Stimulated activated CD4-positive, alpha-beta T cell treated with anti-CD3 and anti-CD28 coated beads, TNF-alpha, amount 100 ng/mL, for 1 hour (primary cell): ENCODE data around the gene SEPTIN12.
"Not testable (repeated sequence)": the region's sequence is repeated elsewhere in the genome, so short reads cannot be mapped to it uniquely, and the experiment has no call there.

Experiments used
- DNase-seq, 3 donors: peaks; one replicate each; pipeline ENCODE4 v3.0.0-alpha.2; 2020; ENCODE audit warnings: low read depth in 3 of 3, low spot score in 1 of 3

SEPTIN12 gene

DNA sequence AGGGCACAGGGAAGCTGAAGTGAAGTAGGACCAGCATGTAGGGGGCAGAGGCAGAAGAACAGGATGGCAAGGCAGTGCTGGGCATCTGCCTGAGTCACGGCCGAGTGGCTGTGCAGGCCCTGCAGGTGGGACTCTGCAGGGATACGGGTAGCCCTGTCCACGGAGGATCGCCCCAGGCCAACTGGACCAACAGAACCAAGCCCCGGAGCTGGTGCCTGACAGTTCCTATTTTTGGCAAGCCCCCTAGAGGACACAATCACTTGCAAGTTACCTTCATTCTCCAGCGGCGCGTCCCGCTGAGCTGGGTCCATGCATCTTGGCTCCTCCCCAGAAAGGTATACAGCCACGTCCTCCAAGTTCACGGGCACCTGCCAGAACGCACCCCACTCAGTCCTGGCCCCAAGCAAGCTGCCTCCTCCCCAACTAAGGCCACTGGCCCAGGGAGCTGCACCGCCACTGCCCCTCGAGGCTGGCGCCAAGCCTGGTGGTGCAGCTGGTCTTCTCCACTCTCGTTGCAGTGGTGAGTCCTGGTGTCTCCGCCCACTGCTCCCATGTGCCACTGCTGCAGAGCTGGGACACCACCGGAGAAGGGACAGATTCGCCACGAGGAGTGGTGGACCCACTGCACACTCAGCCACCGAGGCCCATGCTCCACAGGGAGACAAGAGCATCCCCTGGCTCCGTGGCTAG lies 27.8 kb downstream of the SEPTIN12 start:
- no peak for DNase-seq

DNA sequence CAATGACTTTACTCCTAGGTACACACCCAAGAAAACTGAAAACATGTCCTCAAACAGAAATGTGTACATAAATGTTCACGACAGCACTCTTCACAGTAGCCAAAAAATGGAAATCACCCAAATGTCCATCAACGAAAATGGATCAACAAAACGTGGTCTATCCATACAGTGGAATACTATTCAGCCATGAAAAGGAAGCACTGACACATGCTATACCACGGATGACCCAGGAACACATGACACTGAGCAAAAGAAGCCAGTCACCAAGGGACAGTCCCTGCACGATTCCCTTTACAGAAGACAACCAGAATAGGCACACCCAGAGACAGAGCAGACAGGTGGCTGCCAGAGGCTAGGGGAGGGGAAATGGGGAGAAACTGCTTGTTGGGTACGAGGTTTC lies 32.5 kb downstream of the SEPTIN12 start:
- no peak for DNase-seq

DNA sequence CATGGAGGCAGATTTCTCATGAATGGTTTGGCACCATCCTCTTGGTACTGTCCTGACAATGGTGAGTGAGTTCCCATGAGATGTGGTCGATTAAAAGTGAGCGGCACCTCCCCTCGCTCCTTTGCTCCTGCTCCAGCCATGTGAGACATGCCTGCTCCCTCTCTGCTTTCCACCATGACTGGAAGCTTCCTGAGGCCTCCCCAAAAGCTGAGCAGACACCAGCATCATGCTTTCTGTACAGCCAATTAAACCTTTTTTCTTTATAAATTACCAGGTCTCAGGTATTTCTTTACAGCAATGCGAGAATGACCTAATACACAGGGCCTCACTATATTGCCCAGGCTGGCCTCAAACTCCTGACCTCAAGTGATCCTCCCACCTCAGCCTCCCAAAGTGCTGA lies 33.3 kb downstream of the SEPTIN12 start:
- DNase-seq: no peak

DNA sequence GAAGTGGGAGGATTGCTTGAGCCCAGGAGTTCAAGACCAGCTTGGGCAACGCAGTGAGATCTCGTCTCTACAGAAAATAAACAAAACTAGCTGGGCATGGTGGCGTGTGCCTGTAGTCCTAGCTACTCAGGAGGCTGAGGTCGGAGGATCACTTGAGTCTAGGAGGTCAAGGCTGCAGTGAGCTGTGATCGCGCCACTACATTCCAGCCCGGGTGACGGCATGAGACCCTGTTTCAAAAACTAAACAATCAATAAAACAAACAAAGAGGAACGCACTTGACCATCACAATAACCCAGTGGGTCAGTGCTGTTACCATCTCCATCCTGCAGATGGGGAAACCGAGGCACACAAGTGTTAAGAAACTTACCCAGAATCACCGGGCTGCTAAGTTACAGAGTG lies 34.9 kb downstream of the SEPTIN12 start:
- no peak for DNase-seq

DNA sequence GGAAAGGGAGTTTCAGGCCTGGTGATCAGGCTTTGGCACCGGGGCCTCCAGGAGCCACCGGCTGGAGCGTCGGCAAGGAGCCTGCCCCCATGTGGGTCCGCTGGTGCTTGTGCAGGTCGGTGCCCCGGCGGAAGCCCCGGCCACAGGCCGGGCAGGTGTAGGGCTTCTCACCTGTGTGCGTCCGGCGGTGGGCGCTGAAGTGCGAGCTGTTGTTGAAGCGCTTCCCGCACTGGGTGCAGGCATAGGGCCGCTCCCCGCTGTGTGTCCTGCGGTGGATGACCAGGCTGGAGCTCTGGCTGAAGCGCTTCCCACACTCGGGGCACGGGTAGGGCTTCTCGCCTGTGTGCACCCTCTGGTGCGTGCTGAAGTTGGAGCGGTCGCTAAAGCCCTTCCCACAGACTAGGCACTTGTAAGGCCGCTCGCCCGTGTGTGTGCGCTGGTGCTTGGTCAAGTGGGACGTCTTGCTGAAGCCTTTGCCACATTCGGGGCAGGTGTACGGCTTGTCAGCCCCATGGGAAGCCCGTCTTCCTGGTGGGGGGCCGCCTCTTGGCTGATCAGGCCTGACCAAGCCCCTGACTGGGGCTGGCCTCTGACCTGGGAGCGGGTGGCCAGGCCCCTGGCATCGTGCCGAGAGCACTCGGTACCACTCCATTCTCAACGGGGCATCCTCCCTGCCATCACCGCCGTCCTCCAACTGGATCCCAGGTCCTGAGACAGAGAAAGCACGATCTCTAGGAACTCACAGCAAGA lies 35.6 kb downstream of the SEPTIN12 start:
- no peak for DNase-seq

DNA sequence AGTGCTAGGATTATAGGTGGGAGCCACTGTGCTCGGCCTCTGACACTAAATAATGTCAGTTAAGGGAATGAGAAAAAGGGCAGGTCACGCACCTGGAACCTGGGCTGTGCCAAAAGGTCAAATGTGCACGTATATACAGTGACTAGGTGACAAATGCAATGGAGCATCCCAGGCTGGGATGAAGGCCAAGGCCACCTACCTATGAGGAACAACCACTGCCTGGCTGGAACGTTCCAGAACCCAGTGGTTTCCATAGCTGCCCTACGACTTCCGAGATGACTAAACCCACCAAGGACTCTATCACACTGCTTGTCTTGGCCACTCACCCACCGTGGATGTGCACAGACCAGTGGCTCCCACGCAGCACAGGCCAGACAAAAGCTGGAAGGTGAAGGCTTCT lies 37.2 kb downstream of the SEPTIN12 start:
- DNase-seq: no peak

DNA sequence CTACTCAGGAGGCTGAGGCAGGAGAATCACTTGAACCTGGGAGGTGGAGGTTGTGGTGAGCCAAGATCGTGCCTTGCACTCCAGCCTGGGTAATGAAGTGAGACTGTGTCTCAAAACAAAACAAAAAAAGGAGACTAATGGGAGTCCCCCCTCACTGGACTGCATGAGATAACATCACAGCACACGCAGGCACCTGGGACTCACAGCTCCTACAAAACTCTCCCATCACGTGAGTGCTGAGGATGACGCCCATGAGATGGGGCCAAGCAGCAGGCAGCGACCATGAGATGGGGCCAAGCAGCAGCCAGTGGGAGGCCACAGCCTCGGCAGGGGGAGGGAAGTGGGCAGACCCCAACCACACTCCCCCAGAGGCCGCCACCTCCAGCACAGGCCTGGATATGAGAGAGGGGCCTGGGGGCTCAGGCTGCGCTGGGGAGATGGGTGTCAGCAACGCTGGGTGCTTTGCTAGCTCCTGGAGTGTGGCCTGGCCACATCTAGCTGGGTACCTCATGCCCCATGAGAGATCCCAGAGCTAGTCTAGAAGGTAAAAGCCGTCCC lies 38.4 kb downstream of the SEPTIN12 start:
- DNase-seq: no peak

DNA sequence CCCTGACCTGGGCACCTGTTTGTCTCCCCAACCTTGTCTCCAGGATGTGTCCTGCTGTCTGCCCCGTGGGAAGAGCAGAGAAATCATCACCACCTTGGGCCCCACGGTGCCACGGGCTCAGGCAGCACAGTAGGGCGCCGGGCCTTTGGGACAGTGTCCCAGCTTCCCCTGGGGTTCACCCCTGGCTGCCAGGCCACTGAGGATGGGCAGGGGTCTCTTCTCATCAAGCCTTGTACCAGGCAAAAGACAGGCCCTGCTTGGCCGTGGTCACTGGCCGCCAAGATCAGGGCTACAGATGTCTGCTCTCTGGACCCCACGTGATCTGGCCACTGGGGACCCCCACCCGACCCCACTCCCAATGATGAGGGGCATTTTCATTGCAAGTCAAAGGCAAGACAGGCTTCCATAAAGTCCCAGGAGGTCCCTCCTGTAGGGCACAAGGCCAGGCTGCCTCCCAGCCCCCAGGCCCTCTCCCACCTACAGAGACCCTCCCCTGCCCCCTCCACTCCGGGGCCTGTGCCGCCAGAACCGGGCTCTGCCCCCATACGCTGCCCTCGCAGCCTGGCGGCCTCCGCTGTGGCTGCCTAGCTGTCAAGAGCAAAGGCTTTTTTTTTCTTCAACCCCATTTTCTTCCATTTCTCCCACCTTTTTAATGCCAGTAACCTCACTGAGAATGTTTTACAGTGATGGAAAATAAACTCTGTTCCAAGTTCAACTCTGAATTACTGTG lies 39.3 kb downstream of the SEPTIN12 start:
- no peak for DNase-seq

DNA sequence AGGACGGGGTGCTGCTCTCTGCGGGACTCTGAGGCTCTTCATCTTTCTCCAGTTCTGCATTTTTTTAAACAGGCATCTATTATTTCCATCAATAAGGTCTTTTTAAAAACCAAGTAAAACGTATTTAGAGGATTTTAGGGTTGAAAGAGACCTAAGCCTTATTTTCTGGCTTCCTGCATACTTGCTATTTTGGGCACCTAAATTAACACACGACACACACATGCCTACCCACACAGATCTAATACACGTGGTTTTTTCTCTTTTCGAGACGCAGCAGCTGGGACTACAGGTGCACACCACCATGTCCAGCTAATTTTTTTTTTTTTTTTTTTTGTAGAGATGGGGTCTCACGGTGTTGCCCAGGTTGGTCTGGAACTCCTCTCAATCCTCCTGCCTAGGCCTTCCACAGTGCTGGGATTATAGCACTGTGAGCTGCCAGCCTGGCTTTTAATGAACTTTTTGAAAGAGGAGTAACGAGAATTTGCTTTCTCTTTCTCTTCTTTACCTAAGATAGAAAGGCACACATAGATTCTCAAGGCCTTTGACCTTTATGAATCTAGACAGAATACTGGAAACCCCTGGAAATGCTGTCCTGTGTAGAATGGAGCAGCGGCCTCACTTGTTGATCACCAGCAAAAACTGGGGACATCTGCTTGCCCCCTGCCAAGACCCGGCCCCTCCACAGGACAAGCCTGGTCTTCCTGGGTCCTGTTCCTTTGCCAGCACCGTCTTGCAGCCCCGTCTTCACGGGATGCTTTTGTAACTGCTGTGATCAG lies 40.1 kb downstream of the SEPTIN12 start:
- no peak for DNase-seq

DNA sequence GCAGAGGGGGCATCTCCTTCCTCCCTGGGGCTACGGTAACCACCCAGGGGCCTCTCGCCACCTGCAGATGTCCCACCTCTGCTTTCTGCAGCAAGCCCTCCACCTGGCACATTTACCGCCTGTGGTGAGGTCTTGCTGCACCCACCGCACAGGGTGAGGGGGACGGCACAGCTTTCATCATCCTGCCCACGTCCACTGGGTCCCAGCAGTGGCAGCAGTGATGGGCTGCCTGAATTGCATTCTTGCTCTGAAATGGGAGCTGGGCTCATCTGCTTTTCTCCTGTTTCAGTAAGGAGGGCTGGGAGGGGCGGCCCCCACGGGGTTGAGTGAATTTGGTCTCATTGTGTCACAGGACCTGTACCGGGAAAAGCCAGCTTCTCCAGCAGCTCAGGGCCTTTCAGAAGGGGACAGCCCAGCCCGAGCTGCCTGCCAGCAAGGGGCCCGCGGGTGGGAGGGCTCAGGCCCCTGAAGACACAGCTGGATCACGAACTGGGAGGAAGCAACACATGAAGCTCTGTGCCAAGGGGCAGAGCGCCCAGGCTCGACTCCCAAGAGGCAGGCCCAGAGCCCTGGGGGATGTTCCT lies 41.1 kb downstream of the SEPTIN12 start:
- DNase-seq: no peak

DNA sequence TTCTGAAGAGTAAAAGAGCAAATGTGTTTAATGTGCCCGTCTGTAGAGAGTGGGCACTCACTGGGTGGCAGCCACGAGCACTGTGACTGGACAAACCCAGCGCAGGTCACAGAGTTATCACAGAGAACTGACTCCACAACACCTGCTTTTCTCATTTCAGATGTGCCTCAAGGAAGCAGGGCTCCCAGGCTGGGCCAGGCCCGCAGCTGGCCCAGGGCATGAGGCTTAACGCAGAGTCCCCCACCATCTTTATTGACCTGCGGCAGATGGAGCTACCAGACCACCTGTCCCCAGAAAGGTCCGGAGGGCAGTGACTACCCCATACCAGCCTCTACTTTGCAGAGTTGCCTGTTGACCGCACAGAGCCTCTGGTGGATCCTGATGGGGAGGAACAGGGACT lies 41.9 kb downstream of the SEPTIN12 start:
- DNase-seq: no peak

DNA sequence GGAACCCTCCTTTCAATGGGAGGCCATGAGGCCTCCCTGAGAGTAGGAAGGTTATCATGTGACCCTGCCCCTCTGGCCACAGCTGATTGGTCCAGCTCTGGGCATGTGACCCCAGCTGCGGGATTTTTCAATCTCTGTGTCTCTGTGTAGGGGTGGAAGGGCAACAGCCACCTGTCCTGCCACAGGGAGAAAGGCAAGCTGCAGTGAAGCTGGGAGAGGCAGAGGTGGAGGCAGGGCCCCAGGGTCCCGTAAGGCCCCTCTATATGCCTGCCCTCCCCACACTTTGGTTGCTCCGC lies 42.9 kb downstream of the SEPTIN12 start:
- DNase-seq: no peak

DNA sequence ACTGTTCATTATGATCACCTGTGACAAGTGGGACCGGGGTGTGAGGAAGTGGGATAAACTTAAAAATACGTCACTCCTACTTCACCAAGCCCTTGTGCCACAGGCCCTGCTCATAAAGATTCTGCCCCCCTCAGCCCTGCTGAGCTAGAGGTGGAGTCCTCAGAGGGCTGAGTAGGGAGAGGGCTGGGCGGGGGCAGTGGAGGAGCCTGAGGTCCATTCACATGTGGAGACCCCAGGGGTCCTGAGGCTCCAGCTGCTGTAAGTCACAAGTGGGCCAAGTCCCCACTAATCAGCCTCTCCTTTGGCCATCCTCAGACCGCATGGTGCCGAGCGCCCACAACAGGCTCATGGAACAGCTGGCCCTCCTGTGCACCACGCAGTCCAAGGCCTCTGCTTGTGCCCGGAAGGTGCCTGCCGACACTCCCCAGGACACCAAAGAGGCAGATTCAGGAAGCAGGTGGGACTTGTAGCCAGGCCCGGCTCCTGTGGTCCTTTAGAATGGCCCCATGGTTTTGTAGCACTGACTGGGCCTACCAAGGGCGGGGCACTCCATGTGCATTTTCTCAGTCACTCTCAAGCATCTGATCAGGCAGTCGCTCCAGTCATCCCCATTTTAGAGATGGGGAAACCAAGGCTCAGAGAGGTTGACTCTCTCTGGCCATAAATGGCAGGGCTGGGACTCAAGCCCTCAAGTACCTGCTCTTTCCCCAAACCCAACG lies 43.4 kb downstream of the SEPTIN12 start:
- no peak for DNase-seq

DNA sequence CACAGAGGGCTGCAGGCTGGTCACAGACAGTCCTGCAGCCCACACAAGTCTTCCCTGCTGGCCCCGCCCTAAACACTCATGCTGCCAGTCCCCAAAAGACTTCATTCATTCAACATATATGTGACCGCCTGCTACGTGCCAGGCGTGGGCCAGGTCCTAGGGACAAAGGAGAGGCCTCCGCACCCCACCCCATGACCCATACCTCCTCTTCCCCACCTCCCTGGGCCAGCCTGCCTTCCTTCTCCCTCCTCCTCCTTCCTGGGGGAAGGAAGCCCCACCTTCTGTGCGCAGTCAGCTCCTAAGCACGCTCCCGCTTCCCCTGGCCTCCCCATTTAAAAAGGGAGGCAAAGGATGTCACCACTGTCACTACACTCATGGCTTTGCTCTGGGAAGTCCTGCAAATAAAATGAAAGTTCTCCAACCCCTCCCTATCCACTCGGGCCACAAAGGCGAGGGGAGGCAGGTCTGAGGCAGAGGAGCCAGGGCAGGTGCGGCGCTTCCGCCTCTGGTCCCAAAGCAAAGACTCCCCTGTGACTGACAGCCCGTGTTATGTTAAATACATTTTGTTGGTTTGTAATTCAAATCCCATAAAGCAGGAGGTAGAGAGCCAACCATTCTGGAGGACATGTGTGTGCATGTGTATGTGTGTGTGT lies 44.8 kb downstream of the SEPTIN12 start:
- no peak for DNase-seq

DNA sequence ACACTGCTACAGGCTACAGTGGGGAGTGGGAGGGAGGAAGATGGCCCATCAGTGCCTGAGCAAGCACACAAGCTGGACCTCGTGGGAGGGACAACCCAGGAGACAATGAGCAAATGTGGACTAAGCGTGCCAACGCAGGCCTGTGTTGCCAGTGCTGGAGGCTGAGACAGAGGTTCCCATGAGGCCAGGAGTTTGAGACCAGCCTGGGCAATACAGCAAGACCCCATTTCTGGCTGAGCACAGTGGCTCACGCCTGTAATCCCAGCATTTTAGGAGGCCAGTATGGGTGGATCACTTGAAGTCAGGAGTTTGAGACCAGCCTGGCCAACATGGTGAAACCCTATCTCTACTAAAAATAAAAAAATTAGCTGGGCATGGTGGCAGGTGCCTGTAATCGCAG lies 49.8 kb downstream of the SEPTIN12 start:
- DNase-seq: not testable (repeated sequence)

DNA sequence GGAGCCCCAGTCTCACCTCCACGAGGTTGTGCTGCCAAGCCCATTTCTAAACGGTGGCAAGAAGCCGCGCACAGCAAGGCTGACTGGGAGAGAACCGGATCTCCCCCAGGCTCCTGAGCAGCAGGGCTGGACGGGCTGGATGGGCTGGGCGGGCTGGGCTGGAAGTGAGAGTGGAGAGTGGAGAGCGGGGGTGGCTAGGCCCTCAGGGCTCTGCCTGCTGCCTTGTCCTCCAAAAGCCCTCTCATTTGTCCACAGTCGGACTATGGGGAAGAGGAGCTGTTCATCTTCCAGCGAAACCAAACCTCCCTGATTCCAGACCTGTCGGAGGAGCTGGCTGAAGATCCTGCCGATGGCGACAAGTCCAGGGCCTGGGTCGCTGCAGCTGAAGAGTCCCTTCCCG lies 50.6 kb downstream of the SEPTIN12 start:
- DNase-seq: no peak

DNA sequence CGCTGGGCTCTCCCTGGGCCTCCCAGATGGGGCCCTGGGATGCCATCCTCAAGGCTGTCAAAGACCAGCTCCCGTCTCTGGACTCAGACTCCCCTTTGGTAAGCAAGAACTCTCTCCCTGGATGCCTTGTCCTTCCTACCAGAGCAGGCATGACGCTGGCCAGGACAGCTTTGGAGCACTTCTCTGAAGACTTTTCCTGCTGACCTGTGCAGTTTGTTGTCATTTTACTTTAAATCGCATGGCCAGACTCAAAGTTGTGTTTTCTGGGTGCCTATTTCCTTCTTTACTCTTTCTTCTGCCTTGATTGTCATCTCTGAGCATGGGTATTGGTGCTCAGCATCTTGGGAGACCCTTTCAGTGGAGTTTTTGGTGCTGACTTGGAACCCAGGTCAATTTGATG lies 51.6 kb downstream of the SEPTIN12 start:
- no peak for DNase-seq

DNA sequence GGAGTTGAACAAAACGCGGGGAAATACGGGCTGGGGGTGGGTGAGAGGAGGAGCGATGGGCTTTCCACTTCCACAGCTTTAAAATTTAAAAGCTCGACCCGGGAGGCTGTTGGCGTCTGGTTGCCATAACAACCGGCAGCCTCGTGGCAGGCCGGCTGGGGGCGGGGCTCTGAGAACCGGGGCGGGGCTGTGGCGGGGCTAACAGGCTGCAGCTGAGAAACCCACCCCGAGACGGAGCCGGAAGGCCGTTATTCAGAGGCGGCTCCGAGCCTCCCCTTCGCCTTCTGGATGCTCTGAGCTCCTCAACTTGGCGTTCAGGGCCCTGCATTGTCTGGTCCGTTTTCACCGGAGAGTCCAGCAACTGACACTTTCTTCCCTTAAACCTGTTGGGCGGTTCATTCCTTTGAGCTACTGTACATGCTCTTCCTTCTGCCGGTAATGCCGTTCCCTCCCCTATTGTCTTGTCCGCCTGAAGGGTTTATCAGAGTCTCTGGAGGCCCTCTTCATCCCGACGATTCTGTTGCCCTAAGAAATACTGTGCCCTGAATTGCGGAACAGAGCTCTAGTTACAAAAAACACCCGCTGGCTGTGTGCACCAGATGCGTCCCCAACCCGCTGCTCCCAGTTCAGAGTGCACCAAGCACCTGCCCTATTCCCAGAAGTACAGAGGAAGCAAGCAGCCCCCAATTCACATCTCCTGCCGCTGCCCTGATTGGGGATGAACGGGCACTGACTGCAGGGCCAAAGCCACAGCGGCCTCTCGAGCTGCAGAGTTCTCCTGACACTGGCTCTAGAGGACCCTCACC lies 53.2 kb downstream of the SEPTIN12 start:
- peak; percentile 83 to 91 (median 85) for DNase-seq
